ENCODE data around the gene TBXAS1. TPM values are rescaled to one million over a fixed set of nuclear protein-coding genes. Genes with fewer than 3 reads are reported as not detected.

The TBXAS1 gene
- total RNA-seq, 2 donors from 2014 or later, result 19.3 to 44.1 TPM

DNA sequence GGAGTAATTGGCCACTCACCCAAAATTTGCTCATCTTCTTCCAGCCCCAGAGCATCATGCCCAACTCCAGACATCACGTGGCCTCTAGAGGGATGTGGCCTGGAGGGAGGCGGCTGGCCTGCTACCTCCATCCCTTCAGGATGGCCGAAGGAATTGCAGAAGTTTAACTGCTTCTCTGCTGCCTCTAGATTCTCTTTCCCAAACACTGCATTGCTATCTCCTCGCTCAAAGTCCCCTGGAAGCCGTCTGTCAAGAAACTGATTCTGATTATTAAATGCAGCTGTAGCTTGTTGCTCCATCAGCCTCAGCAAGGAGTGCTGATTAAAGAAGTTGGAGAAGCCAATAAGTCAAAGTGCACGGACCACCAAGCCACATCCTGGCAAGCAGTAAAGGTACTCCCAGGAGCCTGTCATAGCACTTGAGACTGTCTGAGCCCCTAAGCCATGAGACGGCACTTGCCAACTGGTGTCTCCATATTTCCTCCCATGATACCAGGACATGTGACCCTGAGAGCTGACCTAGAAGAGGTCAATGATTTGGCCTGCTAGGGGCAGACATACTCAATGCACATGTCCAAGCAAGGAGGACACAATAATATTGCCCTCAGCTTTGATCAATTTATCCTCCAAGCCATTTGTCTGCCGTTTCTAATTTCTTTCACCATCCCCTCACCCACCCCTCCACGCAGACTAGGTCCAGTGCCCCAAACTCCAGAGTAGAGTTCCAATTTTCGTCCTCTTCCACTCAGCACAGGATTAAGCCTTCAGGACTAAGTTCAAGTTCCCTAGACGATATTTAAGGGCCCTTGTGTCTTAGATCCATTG lies 84.2 kb downstream of the TBXAS1 start:
- Histone ChIP-seq H3K4me3 (no peak overlapping the region), H3K36me3 (no peaks in the 10 kb centered on the region), H3K4me1 (replicated peaks) (peaks cover 4% of the 10 kb centered on the region), H3K27me3 (replicated peaks; ENCODE audit: insufficient read depth) (no peaks in the 10 kb centered on the region), H3K9me3 (no peaks in the 10 kb centered on the region), H3K27ac (no peak overlapping the region)
- WGBS, result 87% methylated on average over 11 of the region's 11 CpGs
- TF ChIP-seq, protein P1, sequence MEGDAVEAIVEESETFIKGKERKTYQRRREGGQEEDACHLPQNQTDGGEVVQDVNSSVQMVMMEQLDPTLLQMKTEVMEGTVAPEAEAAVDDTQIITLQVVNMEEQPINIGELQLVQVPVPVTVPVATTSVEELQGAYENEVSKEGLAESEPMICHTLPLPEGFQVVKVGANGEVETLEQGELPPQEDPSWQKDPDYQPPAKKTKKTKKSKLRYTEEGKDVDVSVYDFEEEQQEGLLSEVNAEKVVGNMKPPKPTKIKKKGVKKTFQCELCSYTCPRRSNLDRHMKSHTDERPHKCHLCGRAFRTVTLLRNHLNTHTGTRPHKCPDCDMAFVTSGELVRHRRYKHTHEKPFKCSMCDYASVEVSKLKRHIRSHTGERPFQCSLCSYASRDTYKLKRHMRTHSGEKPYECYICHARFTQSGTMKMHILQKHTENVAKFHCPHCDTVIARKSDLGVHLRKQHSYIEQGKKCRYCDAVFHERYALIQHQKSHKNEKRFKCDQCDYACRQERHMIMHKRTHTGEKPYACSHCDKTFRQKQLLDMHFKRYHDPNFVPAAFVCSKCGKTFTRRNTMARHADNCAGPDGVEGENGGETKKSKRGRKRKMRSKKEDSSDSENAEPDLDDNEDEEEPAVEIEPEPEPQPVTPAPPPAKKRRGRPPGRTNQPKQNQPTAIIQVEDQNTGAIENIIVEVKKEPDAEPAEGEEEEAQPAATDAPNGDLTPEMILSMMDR (IDR thresholded peaks at IDR 0.05), result no peak
- TF ChIP-seq POLR2AphosphoS5 (IDR thresholded peaks at IDR 0.05) (no peak), POLR2A (IDR thresholded peaks at IDR 0.05) (no peak)
- DNase-seq (ENCODE audit: low spot score), result no peak
- intact Hi-C loops (cut with DNase I), result no loop called here

DNA sequence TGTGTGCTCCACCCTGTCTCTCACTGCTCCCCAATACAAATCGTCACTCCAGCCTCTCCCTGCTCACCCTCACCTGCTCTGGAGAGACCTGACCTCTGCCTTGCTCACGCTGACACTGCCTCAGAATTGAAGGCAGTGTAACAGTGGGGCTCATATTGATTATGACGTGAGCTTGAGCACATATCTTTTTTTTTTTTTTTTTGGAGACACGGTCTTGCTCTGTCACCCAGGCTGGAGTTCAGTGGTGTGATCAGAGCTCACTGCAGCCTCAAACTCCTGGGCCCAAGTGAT lies 84.7 kb downstream of the TBXAS1 start:
- H3K4me1 ChIP-seq (replicated peaks), result peaks cover 4% of the 10 kb centered on the region
- H3K4me3 ChIP-seq, result no peak overlapping the region
- H3K9me3 ChIP-seq, result no peaks in the 10 kb centered on the region
- H3K36me3 ChIP-seq, result no peaks in the 10 kb centered on the region
- 70% methylated on average over 4 of the region's 4 CpGs for WGBS
- intact Hi-C loops (cut with DNase I), result no loop called here
- H3K27me3 ChIP-seq (replicated peaks; ENCODE audit: insufficient read depth), result no peaks in the 10 kb centered on the region
- H3K27ac ChIP-seq, result no peak overlapping the region
- DNase-seq (ENCODE audit: low spot score), result no peak
- TF ChIP-seq, protein P1 (IDR thresholded peaks at IDR 0.05), result no peak
- no peak for TF ChIP-seq POLR2A (IDR thresholded peaks at IDR 0.05)
- TF ChIP-seq POLR2AphosphoS5 (IDR thresholded peaks at IDR 0.05), result no peak

DNA sequence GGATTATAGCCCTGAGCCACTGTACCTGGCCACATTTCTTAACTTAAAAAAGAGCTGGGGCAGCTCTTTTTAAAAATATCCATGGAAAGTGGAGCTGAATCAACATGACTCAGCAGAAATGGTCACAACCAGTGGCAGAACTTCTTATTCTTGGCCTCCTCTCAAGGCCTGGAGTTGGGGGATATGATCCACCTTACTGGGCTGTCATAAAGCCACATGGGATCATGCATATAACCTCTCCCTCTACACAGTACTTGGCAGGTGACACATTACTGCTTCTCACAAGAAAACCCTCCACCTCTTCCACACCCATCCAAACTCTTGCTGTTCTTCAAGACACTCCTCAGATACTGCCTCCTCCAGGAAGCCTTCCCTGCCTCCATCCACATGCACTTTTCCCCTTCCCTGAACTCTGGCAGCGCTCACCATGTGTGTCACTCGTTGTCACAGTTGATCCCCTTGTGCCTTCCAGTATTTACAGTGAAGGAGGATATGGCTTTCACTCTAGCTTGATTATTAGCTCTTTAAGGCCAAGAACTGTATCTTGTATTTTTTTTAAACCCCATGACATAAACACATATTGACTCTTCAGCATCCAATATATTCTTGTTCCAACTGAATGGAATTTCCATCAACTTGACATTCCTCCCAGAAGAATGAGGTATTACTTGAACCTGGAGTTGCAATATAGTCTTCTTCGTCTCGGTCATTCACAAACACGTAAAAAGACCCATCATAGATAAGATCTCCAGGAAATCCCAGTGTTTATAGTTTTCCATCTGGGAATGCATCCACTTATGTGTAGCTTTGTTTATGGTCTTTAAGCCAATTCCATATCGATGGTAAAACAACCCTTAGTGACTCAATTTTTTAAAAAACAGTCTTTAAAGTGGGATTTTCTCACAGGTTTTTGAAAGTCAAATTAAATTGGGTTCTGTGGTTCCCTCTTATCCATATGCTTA lies 85.5 kb downstream of the TBXAS1 start:
- no peak overlapping the region for H3K27ac ChIP-seq
- DNase-seq (ENCODE audit: low spot score), result no peak
- no peaks in the 10 kb centered on the region for H3K27me3 ChIP-seq (replicated peaks; ENCODE audit: insufficient read depth)
- no peaks in the 10 kb centered on the region for H3K36me3 ChIP-seq
- TF ChIP-seq POLR2A (IDR thresholded peaks at IDR 0.05) (no peak), POLR2AphosphoS5 (IDR thresholded peaks at IDR 0.05) (no peak)
- TF ChIP-seq, protein P1 (IDR thresholded peaks at IDR 0.05), result no peak
- intact Hi-C loops (cut with DNase I), result loop anchor here (5.0 kb wide), 1 partner anchor 62 kb away; no protein-coding TSS in a partner anchor
- no peaks in the 10 kb centered on the region for H3K9me3 ChIP-seq
- no peak overlapping the region for H3K4me3 ChIP-seq
- 71% methylated on average over 6 of the region's 6 CpGs for WGBS
- H3K4me1 ChIP-seq (replicated peaks), result peaks cover 4% of the 10 kb centered on the region

DNA sequence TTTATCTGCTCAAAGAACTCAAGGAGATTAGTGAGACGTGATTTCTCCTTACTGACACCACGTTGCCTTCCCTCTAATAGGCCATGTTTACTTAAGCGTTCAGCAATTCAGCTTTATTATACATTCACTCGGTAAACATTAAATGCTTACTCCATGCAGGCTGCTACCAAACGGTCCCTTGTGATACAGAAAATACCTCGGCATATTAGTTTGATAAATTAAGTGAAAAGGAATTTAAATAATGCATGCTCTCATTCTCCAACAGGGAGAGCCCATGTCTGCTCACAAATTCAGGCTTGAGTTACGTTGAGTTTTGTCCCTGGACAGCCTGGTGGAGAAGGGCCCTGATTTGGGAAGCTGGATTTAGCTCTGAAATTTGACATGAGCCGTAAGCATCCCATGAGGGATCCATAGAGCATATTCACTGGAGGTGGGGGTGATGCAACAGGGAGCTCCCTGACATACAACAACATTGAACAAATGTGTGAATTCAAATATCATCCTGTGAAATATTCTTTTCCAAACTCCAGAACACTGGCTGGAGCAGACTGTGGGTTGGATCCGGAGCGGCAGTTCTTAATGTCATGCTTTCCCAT lies 86.3 kb downstream of the TBXAS1 start:
- DNase-seq (ENCODE audit: low spot score), result no peak
- no peak overlapping the region for H3K4me3 ChIP-seq
- intact Hi-C loops (cut with DNase I), result loop anchor here (5.0 kb wide), 1 partner anchor 63 kb away; no protein-coding TSS in a partner anchor
- H3K9me3 ChIP-seq, result no peaks in the 10 kb centered on the region
- TF ChIP-seq POLR2AphosphoS5 (IDR thresholded peaks at IDR 0.05), result no peak
- TF ChIP-seq, protein P1 (IDR thresholded peaks at IDR 0.05), result no peak
- TF ChIP-seq POLR2A (IDR thresholded peaks at IDR 0.05), result no peak
- H3K4me1 ChIP-seq (replicated peaks), result peaks cover 4% of the 10 kb centered on the region
- no peaks in the 10 kb centered on the region for H3K27me3 ChIP-seq (replicated peaks; ENCODE audit: insufficient read depth)
- 79% methylated on average over 10 of the region's 10 CpGs for WGBS
- H3K27ac ChIP-seq, result no peak overlapping the region
- no peaks in the 10 kb centered on the region for H3K36me3 ChIP-seq
